Measurements from ENCODE around the gene KRTAP10-8. TPM values are rescaled to one million over a fixed set of nuclear protein-coding genes. Genes with fewer than 3 reads are reported as not detected.
"Not testable (repeated sequence)": the region's sequence is repeated elsewhere in the genome, so short reads cannot be mapped to it uniquely, and the experiment has no call there.

The KRTAP10-8 gene
- total RNA-seq, 4 donors from 2014 or later: not detected

DNA sequence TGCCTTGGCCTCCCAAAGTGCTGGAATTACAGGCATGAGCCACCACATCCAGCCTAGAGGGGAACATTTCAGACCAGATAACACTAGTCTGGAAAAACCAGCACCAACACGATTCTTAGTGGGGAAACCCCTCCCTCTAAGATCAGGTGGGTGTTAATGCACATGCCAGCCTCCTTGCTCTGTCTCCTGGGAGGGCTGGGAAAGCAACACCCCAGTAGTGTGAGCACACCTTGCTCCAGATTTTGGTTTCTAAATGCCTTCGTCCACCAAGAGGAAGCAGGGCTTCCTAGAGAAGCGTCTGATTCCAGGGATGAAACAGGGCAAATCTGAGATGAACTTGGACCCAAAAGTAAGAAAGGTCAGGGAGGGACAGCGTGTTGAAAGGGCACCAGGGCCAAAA is 40.6 kb upstream of the KRTAP10-8 start:
- peaks cover 0 to 58% (median 0%) of the 10 kb centered on the region in 4 donors for H3K27me3 ChIP-seq
- no peak overlapping the region for H3K27ac ChIP-seq (replicated peaks in 1 of 4)
- H3K4me1 ChIP-seq: no peaks in the 10 kb centered on the region
- intact Hi-C loops (cut with DNase I): no loop called here
- TF ChIP-seq POLR2AphosphoS5 (IDR thresholded peaks at IDR 0.05): no peak
- TF ChIP-seq POLR2A (IDR thresholded peaks at IDR 0.05; ENCODE audit: low read depth): no peak
- TF ChIP-seq, protein P1, sequence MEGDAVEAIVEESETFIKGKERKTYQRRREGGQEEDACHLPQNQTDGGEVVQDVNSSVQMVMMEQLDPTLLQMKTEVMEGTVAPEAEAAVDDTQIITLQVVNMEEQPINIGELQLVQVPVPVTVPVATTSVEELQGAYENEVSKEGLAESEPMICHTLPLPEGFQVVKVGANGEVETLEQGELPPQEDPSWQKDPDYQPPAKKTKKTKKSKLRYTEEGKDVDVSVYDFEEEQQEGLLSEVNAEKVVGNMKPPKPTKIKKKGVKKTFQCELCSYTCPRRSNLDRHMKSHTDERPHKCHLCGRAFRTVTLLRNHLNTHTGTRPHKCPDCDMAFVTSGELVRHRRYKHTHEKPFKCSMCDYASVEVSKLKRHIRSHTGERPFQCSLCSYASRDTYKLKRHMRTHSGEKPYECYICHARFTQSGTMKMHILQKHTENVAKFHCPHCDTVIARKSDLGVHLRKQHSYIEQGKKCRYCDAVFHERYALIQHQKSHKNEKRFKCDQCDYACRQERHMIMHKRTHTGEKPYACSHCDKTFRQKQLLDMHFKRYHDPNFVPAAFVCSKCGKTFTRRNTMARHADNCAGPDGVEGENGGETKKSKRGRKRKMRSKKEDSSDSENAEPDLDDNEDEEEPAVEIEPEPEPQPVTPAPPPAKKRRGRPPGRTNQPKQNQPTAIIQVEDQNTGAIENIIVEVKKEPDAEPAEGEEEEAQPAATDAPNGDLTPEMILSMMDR (IDR thresholded peaks at IDR 0.05): no peak
- TF ChIP-seq EP300 (IDR thresholded peaks at IDR 0.05): no peak
- no peaks in the 10 kb centered on the region for H3K36me3 ChIP-seq
- no peak overlapping the region for H3K4me3 ChIP-seq
- peaks cover 0 to 12% (median 6%) of the 10 kb centered on the region in 4 donors for H3K9me3 ChIP-seq
- DNase-seq (ENCODE audit: extremely low spot score): peak; percentile 60
- WGBS: 78% methylated on average over 3 of the region's 4 CpGs

DNA sequence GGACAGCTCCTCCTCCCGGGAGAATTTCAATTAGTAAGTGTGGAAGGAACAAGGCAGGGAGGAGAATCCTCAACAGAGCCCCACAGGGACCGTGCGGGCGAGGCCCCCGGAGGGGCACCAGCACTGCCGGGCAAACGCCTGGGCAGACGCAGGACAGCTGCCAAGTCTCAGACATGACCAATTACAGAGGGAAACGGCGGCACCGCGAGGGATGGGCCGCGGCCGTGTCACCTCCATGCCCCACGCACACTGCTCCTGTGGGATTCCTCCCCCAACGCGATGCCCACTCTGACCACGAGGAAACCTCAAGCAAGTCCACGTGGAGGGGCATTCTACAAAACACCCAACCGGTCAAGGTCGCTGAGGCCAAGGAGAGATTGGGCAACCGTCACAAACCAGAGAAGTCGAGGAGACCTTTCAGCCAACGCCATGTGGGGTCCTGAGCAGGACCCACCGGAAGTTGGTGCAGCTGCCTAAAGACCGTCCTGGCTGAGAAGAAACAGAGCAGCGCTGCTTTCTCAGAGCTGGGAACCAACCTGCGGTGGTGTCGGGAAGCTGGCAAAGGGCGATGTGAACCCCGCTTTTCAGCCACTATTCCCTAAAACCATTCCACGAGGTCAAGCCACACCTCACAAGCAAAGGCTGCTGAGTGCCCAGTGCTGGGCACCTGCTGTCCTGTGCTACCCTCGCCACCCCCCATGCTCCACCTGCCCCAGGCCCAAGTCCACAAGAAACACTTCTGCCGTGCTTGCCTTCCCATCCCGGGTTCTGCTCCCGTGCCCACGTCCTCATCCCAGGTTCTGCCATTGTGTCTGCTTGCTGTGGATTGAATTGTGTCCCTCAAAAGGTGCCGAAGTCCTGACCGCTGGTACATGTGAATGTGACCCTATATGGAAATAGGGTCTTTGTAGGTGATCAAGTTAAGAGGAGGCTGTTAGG is 39.8 kb upstream of the KRTAP10-8 start:
- no peaks in the 10 kb centered on the region for H3K4me1 ChIP-seq
- peaks cover 0 to 20% (median 13%) of the 10 kb centered on the region in 4 donors for H3K9me3 ChIP-seq
- intact Hi-C loops (cut with DNase I): no loop called here
- H3K36me3 ChIP-seq: no peaks in the 10 kb centered on the region
- peak; percentile 62 for DNase-seq (ENCODE audit: extremely low spot score)
- H3K27ac ChIP-seq (replicated peaks in 1 of 4): no peak overlapping the region
- WGBS: 89% methylated on average over 39 of the region's 40 CpGs
- H3K4me3 ChIP-seq: no peak overlapping the region
- peaks cover 0 to 58% (median 0%) of the 10 kb centered on the region in 4 donors for H3K27me3 ChIP-seq
- TF ChIP-seq POLR2AphosphoS5 (IDR thresholded peaks at IDR 0.05) (no peak), EP300 (IDR thresholded peaks at IDR 0.05) (no peak), POLR2A (IDR thresholded peaks at IDR 0.05; ENCODE audit: low read depth) (no peak)
- TF ChIP-seq, protein P1 (IDR thresholded peaks at IDR 0.05): no peak

DNA sequence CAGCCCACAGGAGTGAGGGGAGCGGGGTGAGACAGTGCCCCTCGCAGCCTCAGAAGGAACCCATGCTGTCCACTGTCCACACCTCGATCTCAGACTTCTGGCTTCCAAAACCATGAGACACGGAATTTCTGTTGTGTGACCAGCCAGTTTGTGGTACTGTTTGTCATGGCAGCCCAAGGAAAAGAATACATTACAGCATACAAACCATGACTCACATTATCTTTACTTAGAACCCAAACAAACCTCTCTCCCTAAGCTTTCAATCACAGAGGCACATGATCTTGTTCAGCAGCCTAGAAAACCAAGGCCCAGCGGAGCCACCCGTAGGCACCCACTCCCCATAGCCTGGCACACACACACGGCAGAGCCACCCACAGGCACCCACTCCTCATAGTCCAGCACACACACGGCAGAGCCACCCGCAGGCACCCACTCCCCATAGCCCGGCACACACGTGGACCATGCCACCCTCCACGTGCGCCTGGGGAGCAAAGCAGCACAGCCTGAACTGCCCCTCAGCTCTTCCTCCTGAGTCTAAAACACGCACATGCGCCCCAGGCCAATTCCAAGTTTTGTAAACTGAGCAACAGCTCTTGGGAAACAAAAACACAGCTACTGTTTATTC is 38.8 kb upstream of the KRTAP10-8 start:
- Histone ChIP-seq H3K36me3 (no peaks in the 10 kb centered on the region), H3K4me3 (no peak overlapping the region), H3K27me3 (peaks cover 0 to 56% (median 0%) of the 10 kb centered on the region in 4 donors), H3K9me3 (peaks cover 0 to 25% (median 18%) of the 10 kb centered on the region in 4 donors), H3K4me1 (no peaks in the 10 kb centered on the region), H3K27ac (replicated peaks in 1 of 4) (no peak overlapping the region)
- intact Hi-C loops (cut with DNase I): no loop called here
- DNase-seq (ENCODE audit: extremely low spot score): peak; percentile 62
- TF ChIP-seq POLR2A (IDR thresholded peaks at IDR 0.05; ENCODE audit: low read depth) (no peak), EP300 (IDR thresholded peaks at IDR 0.05) (no peak), POLR2AphosphoS5 (IDR thresholded peaks at IDR 0.05) (no peak)
- TF ChIP-seq, protein P1 (IDR thresholded peaks at IDR 0.05): no peak
- 87% methylated on average over 15 of the region's 15 CpGs for WGBS

GRCh38 chr21:44573630-44574456 is 38.0 kb upstream of the KRTAP10-8 start, which contains the start of gene KRTAP10-4:
KRTAP10-4 (plus strand) TSS chr21:44573729; CDS start chr21:44573759, 30 bp downstream.
- peak; percentile 29 for DNase-seq (ENCODE audit: extremely low spot score)
- H3K4me1 ChIP-seq; H3K36me3 ChIP-seq; H3K27ac ChIP-seq (replicated peaks in 1 of 4); H3K4me3 ChIP-seq; intact Hi-C loops (cut with DNase I): not testable (repeated sequence)
- Histone ChIP-seq H3K27me3 (peaks cover 0 to 49% (median 0%) of the 10 kb centered on the region in 4 donors), H3K9me3 (peaks cover 0 to 25% (median 18%) of the 10 kb centered on the region in 4 donors)
- WGBS: 55% methylated on average over 8 of the region's 25 CpGs
